GOT3 (cell line): ENCODE measurements around the gene DLG4.
"Not testable (repeated sequence)": the region's sequence is repeated elsewhere in the genome, so short reads cannot be mapped to it uniquely, and the experiment has no call there.

ENCODE experiments used
- DNase-seq: peaks from one replicate; lab custom pipeline; 2025; ENCODE audit warnings: mixed read lengths; lab: John Stamatoyannopoulos, UW

DLG4 gene

DNA sequence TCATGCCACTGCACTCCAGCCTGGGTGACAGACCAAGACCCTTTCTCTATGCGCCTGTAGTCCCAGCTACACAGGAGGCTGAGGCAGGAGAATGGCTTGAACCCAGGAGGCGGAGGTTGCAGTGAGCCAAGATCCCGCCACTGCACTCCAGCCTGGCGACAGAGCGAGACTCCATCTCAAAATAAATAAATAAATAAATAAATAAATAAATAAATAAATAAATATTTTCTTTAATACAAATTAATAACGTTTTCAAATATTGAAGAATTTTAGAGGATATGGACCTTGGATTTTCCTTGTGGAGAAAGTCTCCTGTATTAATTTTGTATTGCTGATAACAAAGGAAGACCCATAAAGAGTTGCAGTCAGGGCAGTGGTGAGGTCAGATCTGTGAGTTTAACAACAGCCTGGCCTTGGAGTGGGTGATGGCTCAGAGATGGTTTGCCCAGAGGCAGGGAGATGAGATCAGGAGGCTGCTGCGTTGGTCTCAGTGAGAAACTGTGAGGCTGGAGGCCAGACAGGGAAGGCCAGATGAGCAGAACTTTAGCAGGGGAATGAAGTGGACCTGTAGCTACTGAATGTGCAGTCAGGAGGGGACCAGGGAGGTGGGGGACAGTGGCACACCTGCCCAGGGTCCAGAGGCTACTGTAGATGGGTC, 36.1 kb downstream of the DLG4 start:
- no peak for DNase-seq

DNA sequence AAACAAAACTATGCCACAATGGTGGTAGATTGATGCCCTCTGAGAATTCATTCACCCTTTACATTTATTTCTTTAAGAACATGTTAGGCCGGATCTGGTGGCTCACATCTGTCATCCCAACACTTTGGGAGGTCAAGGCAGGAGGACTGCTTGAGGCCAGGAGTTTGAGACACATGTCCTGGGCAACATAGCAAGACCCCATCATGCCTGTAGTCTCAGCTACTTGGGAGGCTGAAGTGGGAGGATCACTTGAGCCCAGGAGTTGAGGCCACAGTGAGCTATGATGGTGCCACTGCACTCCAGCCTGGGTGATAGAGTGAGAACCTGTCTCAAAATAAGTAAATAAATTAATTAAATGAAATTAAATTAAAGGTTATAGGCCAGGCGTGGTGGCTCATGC, 37.5 kb downstream of the DLG4 start:
- not testable (repeated sequence) for DNase-seq

DNA sequence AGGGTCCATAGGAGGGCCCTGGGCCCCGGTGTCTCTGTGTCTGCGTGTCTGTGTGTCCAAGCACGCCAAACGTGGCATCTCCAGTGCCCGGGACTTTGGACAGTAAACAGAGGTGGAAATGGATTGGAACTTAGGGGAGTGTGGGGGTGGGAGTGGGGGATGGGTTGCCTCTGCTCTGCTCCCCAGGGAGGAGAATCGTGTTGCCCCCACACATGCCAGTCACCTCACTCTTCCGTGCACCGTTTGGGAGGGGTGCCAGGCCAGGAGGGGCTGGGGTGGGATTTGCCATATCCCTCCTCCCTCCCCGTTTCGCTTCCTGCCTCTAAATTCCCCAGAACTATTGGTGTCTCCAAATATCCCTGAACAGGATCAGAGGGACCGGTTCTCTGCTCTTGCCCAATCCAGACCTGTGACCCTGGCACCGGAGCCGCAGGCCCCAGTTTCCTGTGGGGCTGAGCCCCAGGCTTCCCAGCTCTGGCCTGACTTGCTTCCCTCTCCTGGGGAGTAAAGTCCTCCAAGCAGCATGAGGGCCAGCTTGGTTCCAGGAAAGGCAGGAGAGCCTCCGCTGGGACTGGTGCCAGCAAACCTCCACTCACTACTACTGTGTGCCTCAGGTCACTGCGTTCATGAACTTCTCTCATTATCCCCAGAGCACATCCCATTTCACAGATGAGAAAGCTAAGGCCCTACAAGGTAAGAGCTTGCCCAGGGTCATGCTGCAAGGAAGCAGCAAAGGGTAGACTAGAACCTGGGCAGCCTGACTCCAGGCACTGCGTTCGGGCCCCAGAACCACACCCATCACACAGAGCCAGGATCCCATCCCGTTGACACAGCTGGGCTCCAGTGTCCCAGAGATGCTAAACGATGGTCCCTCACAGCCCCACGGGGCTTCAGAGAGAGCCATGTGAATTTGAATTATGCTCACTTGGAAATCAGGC, 40.0 kb downstream of the DLG4 start, which contains the start of gene ASGR1:
Gene ASGR1, minus strand, starts transcription at position 54 of the 938 bp plus-strand sequence. CDS start 807 bp downstream, outside the sequence.
- no peak for DNase-seq

DNA sequence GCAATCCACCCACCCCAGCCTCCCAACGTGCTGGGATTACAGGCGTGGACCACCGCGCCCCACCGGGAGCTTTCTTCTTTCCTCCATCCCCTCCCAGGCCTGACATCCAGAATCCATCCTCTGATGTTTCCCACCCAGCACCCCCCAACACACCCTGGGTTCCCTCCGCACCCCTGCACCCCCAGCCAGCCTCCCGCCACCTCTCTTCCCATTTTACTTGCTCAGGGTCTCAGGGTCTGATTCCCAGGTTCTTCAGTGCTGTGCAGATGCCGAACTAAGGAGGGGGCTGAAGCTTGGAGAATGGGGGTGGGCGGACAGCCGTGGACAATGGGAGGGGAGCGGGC, 40.7 kb downstream of the DLG4 start:
- DNase-seq = no peak

DNA sequence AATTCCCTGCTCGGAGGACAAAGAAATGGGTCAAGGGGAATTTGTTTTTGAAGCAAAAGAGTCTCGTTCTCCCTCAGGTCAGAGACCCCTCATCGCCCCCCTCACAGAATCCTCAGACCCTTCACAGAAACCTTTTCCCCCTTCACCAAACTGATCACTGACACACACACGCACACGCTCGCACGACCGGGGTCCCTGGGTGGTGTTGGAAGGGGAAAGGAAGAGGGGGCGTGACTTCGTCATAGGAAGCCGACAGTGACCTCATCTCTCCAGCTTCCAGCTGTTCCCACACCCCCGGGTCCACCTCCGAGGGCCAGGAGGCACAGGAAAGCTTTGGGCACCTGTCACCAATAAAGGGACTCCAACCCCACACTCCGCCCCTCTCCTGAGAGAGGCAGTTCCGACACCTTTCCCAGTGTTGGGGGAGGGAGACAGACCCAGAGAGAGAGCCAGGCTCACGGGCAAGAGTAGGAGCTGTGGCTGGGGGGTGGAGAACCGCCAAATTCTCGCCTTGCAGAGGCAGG, 41.6 kb downstream of the DLG4 start:
- DNase-seq = no peak

GRCh38 chr17:7177191-7177953, 42.3 kb downstream of the DLG4 start:
- no peak for DNase-seq

DNA sequence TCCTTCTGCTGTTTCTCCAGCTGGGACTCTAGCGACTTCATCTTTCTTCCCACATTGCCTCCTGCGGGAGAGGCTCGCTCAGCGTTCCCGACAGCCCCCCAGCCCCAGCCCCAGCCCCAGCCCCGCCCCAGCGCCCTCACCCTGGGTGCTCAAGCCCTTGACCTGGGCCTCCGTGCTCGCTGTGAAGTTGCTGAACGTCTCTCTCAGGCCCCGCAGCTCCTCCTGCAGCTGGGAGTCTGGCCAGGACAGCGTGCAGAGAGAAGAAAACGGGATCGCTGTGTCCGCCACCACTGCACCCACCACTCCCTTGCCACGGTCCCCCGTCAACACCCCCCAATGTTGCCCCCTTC, 42.8 kb downstream of the DLG4 start:
- DNase-seq = no peak

GRCh38 chr17:7176107-7176840, 43.4 kb downstream of the DLG4 start:
- no peak for DNase-seq

DNA sequence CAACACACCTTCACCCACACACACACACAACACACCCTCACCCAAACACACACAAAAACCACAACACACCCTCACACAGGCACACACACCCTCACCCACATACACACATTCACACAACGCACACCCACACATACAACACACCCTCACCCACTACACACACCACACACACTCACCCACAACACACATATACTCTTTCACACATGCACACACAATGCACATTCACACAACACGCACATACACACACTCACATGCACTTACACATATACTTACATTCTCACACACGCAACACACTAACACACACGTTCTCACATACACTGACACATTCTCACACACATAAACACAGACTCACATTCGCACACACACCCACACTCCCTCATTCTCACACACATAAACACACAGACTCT, 44.3 kb downstream of the DLG4 start:
- no peak for DNase-seq

GRCh38 chr17:7174603-7175326, 44.9 kb downstream of the DLG4 start:
- DNase-seq = no peak

GRCh38 chr17:7173687-7174602, 45.7 kb downstream of the DLG4 start:
- DNase-seq = no peak

GRCh38 chr17:7172522-7173191, 47.0 kb downstream of the DLG4 start:
- not testable (repeated sequence) for DNase-seq

GRCh38 chr17:7169565-7169908, 50.1 kb downstream of the DLG4 start:
- DNase-seq = not testable (repeated sequence)

DNA sequence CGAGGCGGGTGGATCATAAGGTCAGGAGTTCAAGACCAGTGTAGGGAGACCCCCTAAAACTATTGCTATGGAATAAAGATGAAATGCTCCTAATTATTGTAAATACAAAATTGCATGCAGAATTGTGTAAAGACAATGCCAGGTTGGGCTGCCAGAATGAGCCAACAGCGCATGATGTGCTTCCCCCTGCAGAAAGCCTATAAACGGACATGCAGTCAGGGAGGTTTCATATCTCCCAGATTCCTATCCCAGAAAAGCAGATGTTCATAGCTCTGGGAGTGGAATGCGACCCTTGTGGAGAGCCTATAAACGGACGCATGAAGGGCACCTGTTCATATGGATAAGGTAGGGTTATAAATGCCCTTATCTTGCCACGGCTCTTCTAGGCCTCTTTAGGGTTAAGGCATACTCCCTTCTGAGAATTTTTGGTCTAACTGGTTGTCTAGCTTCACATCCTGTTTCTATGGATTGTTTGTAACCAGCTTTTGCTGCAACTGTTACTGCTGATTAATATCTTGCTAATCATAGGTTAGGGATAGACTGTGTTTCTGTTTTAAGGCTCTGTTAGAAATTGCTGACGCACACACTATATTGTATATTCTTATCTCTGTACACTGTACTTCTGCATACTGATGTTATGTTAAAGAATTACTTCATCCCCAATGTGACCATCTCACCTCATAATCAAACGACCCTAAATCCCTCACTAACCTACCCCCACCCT, 50.6 kb downstream of the DLG4 start:
- DNase-seq = not testable (repeated sequence)

GRCh38 chr17:7167832-7168231, 51.8 kb downstream of the DLG4 start:
- DNase-seq = no peak

- DNase-seq = no peak
Measured at GRCh38 chr17:7166873-7167272, 52.8 kb downstream of the DLG4 start.

- DNase-seq = not testable (repeated sequence)
Measured at GRCh38 chr17:7159571-7159970, 60.1 kb downstream of the DLG4 start.

DNA sequence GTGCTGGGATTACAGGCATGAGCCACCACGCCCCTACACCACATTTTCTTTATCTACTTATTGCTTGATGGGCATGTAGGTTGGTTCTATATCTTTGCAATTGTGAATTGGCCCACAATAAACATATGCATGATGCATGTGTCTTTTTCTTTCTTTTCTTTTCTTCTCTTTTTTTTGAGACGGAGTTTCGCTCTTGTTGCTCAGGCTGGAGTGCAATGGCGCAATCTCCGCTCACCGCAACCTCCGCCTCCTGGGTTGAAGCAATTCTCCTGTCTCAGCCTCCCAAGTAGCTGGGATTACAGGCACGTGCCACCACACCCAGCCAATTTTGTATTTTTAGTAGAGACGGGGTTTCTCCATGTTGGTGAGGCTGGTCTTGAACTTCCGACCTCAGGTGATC, 61.2 kb downstream of the DLG4 start:
- DNase-seq = not testable (repeated sequence)
